ENCODE results near the gene TRIAP1. TPM values are rescaled to one million over a fixed set of nuclear protein-coding genes. Genes with fewer than 3 reads are reported as not detected.
A peak's percentile ranks its signal among the peaks of the same experiment; 100 is the strongest.

The TRIAP1 gene
- total RNA-seq, 1 donor from 2014 or later = 21.1 TPM

- Histone ChIP-seq H3K9me3 (no peaks in the 10 kb centered on the region), H3K27me3 (peaks cover 2% of the 10 kb centered on the region), H3K4me3 (no peak overlapping the region), H3K27ac (no peak overlapping the region), H3K4me1 (no peaks in the 10 kb centered on the region), H3K36me3 (no peaks in the 10 kb centered on the region)
- intact Hi-C loops (cut with DNase I) = loop anchor here (10.0 kb wide), 1 partner anchor 65 kb away; the partner anchor contains the start of gene MSI1
- peak; percentile 15 for DNase-seq
- ATAC-seq = no peak
- no peak for TF ChIP-seq CTCF (IDR thresholded peaks at IDR 0.05)
Measured at GRCh38 chr12:120429368-120429767, 16.8 kb downstream of the TRIAP1 start.

- TF ChIP-seq CTCF (IDR thresholded peaks at IDR 0.05) = no peak
- DNase-seq (peak; percentile 22), ATAC-seq (no peak)
- Histone ChIP-seq H3K36me3 (no peaks in the 10 kb centered on the region), H3K27ac (no peak overlapping the region), H3K9me3 (no peaks in the 10 kb centered on the region), H3K4me3 (no peak overlapping the region), H3K27me3 (peaks cover 2% of the 10 kb centered on the region), H3K4me1 (no peaks in the 10 kb centered on the region)
- intact Hi-C loops (cut with DNase I) = loop anchor here (10.0 kb wide), 1 partner anchor 64 kb away; the partner anchor contains the start of gene MSI1
Measured at GRCh38 chr12:120428597-120429229, 17.5 kb downstream of the TRIAP1 start.

- Histone ChIP-seq H3K9me3 (no peaks in the 10 kb centered on the region), H3K4me3 (no peak overlapping the region), H3K4me1 (no peaks in the 10 kb centered on the region), H3K36me3 (no peaks in the 10 kb centered on the region), H3K27me3 (peaks cover 2% of the 10 kb centered on the region), H3K27ac (no peak overlapping the region)
- intact Hi-C loops (cut with DNase I) = loop anchor here (10.0 kb wide), 1 partner anchor 61 kb away; the partner anchor contains the start of gene MSI1
- ATAC-seq (no peak), DNase-seq (no peak)
- TF ChIP-seq CTCF (IDR thresholded peaks at IDR 0.05) = no peak
Measured at GRCh38 chr12:120425797-120426196, 20.4 kb downstream of the TRIAP1 start.

GRCh38 chr12:120422892-120423456, 23.2 kb downstream of the TRIAP1 start:
- no peaks in the 10 kb centered on the region for H3K36me3 ChIP-seq
- DNase-seq (no peak), ATAC-seq (no peak)
- H3K27ac ChIP-seq = no peak overlapping the region
- H3K4me3 ChIP-seq = no peak overlapping the region
- no peaks in the 10 kb centered on the region for H3K4me1 ChIP-seq
- no peaks in the 10 kb centered on the region for H3K27me3 ChIP-seq
- H3K9me3 ChIP-seq = no peaks in the 10 kb centered on the region
- intact Hi-C loops (cut with DNase I) = loop anchor here (10.0 kb wide), 1 partner anchor 58 kb away; the partner anchor contains the start of gene MSI1
- TF ChIP-seq CTCF (IDR thresholded peaks at IDR 0.05) = no peak

GRCh38 chr12:120421701-120422100, 24.5 kb downstream of the TRIAP1 start:
- Histone ChIP-seq H3K27me3 (no peaks in the 10 kb centered on the region), H3K9me3 (no peaks in the 10 kb centered on the region), H3K4me1 (no peaks in the 10 kb centered on the region), H3K4me3 (no peak overlapping the region), H3K36me3 (no peaks in the 10 kb centered on the region), H3K27ac (no peak overlapping the region)
- ATAC-seq (no peak), DNase-seq (no peak)
- no peak for TF ChIP-seq CTCF (IDR thresholded peaks at IDR 0.05)
- intact Hi-C loops (cut with DNase I) = loop anchor here (10.0 kb wide), 1 partner anchor 57 kb away; the partner anchor contains the start of gene MSI1

Data from upper lobe of right lung (tissue), 1 donor.